Neural progenitor cell (in vitro differentiated cells): Measurements from ENCODE around the gene ERICH4. TPM values are rescaled to one million over a fixed set of nuclear protein-coding genes. Genes with fewer than 3 reads are reported as not detected.
A peak's percentile ranks its signal among the peaks of the same experiment; 100 is the strongest.

Source experiments
- DNase-seq: peaks from one replicate; pipeline ENCODE4 v3.0.0-alpha.2; 2016; ENCODE audit warnings: low spot score
- H2AFZ ChIP-seq: fragments of 200-600 bp; sonication (generic); replicated peaks from 2 replicates; pipeline ENCODE4 v1.6.1; 2016; ENCODE audit warnings: antibody characterized with exemption
- H3F3A ChIP-seq: fragments of 200-600 bp; sonication (generic); 2 replicates; pipeline ENCODE4 v1.6.1; 2016; ENCODE audit warnings: antibody characterized with exemption, low read depth
- H3K27ac ChIP-seq: fragments of 200-600 bp; sonication (generic); 2 replicates; pipeline ENCODE4 v1.5.1; 2016; ENCODE audit warnings: mild to moderate bottlenecking
- H3K27me3 ChIP-seq: fragments of 200-600 bp; sonication (generic); 2 replicates; pipeline ENCODE4 v1.6.1; 2016; ENCODE audit warnings: mild to moderate bottlenecking, moderate library complexity
- H3K36me3 ChIP-seq: fragments of 200-600 bp; sonication (generic); 2 replicates; pipeline ENCODE4 v1.5.1; 2016
- H3K4me1 ChIP-seq: fragments of 200-600 bp; sonication (generic); 2 replicates; pipeline ENCODE4 v1.6.1; 2016; ENCODE audit warnings: mixed run types
- H3K4me2 ChIP-seq: fragments of 200-600 bp; sonication (generic); 2 replicates; pipeline ENCODE4 v1.6.1; 2016
- H3K4me3 ChIP-seq: fragments of 200-600 bp; sonication (generic); 2 replicates; pipeline ENCODE4 v1.5.1; 2016
- H3K79me2 ChIP-seq: fragments of 200-600 bp; sonication (generic); 2 replicates; pipeline ENCODE4 v1.6.1; 2016; ENCODE audit warnings: low read depth
- H3K9ac ChIP-seq: fragments of 200-600 bp; sonication (generic); 2 replicates; pipeline ENCODE4 v1.6.1; 2016
- H3K9me3 ChIP-seq: fragments of 200-600 bp; sonication (generic); 2 replicates; pipeline ENCODE4 v1.5.1; 2016; ENCODE audit warnings: low read depth
- H4K20me1 ChIP-seq: fragments of 200-600 bp; sonication (generic); 2 replicates; pipeline ENCODE4 v1.6.1; 2016; ENCODE audit warnings: low read depth
- H3K27ac Mint-ChIP-seq: 3 replicates; pipeline ENCODE4 v1.8.0; 2021; ENCODE audit warnings: mixed read lengths
- H3K27me3 Mint-ChIP-seq: 2 replicates; pipeline ENCODE4 v1.8.0; 2022; ENCODE audit warnings: low read depth, mild to moderate bottlenecking, inconsistent platforms, moderate library complexity, mixed read lengths; ENCODE audit not compliant: insufficient read depth
- H3K36me3 Mint-ChIP-seq: 3 replicates; pipeline ENCODE4 v1.8.0; 2021; ENCODE audit warnings: mixed read lengths
- H3K4me1 Mint-ChIP-seq: 3 replicates; pipeline ENCODE4 v1.8.0; 2021; ENCODE audit warnings: mixed read lengths
- H3K4me3 Mint-ChIP-seq: 3 replicates; pipeline ENCODE4 v1.8.0; 2021; ENCODE audit warnings: mild to moderate bottlenecking, moderate library complexity, mixed read lengths
- H3K9me3 Mint-ChIP-seq: 3 replicates; pipeline ENCODE4 v1.8.0; 2020; ENCODE audit warnings: mixed read lengths
- EZH2 ChIP-seq: fragments of 200-600 bp; sonication (generic); IDR thresholded peaks from 2 replicates; pipeline ENCODE4 v1.6.1; 2017; ENCODE audit warnings: antibody characterized with exemption, mild to moderate bottlenecking, moderate library complexity
- EZH2phosphoT487 ChIP-seq: fragments of 200-600 bp; sonication (generic); IDR thresholded peaks from 2 replicates; pipeline ENCODE4 v1.6.1; 2017; ENCODE audit warnings: antibody characterized with exemption
- total RNA-seq: library from RNA; depleted of rRNA; stranded (reverse); fragments of >200 nt; gene quantifications from 2 replicates; pipeline ENCODE4 v1.2.3, GENCODE V29; 2015; ENCODE audit warnings: low replicate concordance
- TF ChIP-seq, protein P1 (sequence below): fragments of 200-600 bp; sonication (generic); IDR thresholded peaks from 2 replicates; pipeline ENCODE4 v1.5.1; 2017; ENCODE audit warnings: antibody characterized with exemption, mild to moderate bottlenecking

Gene ERICH4, protein sequence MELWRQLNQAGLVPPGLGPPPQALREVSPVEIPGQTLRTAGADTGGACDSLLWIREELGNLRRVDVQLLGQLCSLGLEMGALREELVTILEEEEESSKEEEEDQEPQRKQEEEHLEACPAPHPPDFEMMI
- not detected in 2 replicates for total RNA-seq

DNA sequence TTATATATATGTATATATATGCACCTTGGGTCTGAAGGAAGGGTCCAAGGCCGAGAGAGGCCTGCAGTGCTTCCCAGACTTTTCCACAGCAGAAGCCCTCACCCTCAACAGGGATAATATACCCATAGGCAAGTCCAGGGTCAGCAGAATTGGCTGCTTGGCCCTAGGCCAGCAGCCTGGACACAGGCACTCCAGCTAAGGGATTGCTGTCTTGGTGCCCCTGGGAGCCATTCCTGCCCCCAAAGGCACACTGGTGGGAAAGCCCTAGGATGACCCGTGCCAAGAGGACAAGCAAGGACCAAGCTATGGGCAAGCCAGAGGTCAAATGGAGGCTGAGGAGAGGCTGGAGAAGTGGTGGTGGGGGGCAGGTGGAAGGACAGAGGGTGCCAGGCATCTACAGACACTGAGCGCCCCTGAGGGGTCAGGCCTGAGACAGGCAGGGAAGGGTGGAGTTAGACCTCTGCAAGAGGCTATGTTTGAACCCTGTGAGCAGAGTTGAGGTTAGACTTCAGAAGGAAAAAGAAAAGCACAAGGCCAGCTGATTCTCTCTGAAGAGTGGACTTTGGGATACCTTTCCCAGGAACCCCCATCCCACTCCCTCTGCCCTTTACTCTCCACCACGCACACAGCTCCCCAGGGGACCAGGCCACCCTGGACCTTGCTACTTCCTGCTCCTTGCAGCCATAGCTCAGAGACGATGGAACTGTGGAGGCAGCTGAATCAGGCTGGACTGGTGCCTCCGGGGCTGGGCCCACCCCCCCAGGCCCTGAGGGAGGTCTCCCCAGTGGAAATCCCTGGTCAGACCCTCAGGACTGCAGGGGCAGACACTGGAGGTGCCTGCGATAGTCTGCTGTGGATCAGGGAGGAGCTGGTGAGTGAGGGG lies at the start of gene ERICH4:
TSS of gene ERICH4 (plus strand) at position 684 of the 883 bp plus-strand sequence. CDS start at position 698, 14 bp downstream.
- peaks cover under 1% of the 10 kb centered on the region for H3K36me3 Mint-ChIP-seq
- H3F3A ChIP-seq, result no peaks in the 10 kb centered on the region
- H3K36me3 ChIP-seq, result no peaks in the 10 kb centered on the region
- H3K27ac Mint-ChIP-seq, result no peak within 1 kb of the TSS
- no peak within 1 kb of the TSS for H3K9ac ChIP-seq
- TF ChIP-seq, protein P1, sequence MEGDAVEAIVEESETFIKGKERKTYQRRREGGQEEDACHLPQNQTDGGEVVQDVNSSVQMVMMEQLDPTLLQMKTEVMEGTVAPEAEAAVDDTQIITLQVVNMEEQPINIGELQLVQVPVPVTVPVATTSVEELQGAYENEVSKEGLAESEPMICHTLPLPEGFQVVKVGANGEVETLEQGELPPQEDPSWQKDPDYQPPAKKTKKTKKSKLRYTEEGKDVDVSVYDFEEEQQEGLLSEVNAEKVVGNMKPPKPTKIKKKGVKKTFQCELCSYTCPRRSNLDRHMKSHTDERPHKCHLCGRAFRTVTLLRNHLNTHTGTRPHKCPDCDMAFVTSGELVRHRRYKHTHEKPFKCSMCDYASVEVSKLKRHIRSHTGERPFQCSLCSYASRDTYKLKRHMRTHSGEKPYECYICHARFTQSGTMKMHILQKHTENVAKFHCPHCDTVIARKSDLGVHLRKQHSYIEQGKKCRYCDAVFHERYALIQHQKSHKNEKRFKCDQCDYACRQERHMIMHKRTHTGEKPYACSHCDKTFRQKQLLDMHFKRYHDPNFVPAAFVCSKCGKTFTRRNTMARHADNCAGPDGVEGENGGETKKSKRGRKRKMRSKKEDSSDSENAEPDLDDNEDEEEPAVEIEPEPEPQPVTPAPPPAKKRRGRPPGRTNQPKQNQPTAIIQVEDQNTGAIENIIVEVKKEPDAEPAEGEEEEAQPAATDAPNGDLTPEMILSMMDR, result no peak
- TF ChIP-seq EZH2phosphoT487 (no peak), EZH2 (no peak)
- no peak within 1 kb of the TSS for H3K4me2 ChIP-seq
- no peak within 1 kb of the TSS for H2AFZ ChIP-seq
- peaks cover 12% of the 10 kb centered on the region for H3K27me3 ChIP-seq
- peaks cover 5% of the 10 kb centered on the region for H3K4me1 ChIP-seq
- H3K27ac ChIP-seq, result no peak within 1 kb of the TSS
- H3K9me3 ChIP-seq, result no peaks in the 10 kb centered on the region
- H3K27me3 Mint-ChIP-seq, result peaks cover 15% of the 10 kb centered on the region
- peaks cover 16% of the 10 kb centered on the region for H3K79me2 ChIP-seq
- DNase-seq, result no peak
- H3K4me3 ChIP-seq, result no peak within 1 kb of the TSS
- H3K4me3 Mint-ChIP-seq, result no peak within 1 kb of the TSS
- H3K9me3 Mint-ChIP-seq, result peaks cover 4% of the 10 kb centered on the region
- H4K20me1 ChIP-seq, result no peaks in the 10 kb centered on the region
- H3K4me1 Mint-ChIP-seq, result peaks cover 7% of the 10 kb centered on the region

DNA sequence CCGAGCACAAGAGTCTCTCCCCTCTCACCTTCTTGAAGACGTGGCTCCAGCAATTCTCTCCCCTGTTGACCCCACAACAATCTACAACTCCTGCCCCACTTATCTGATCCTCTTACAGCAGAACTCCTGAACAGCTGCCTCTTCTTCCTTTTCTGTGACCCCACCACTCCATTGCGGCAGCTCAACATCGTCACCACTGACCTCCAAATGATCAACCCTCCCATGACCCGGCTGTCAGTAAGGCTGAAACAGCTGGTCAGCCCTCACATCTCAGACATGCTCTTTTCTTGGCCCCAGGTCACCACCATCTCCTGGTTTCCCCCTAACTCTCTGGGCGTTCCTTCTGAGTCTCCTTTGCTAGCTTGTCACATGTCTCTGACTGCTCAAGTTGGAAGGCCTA lies 47.6 kb upstream of the ERICH4 start:
- no peaks in the 10 kb centered on the region for H4K20me1 ChIP-seq
- TF ChIP-seq EZH2, result no peak
- TF ChIP-seq EZH2phosphoT487, result no peak
- TF ChIP-seq, protein P1, result no peak
- no peaks in the 10 kb centered on the region for H3K9me3 ChIP-seq
- peaks cover 4% of the 10 kb centered on the region for H3F3A ChIP-seq
- no peak overlapping the region for H2AFZ ChIP-seq
- peaks cover 7% of the 10 kb centered on the region for H3K4me1 ChIP-seq
- peaks cover 8% of the 10 kb centered on the region for H3K27me3 Mint-ChIP-seq
- no peaks in the 10 kb centered on the region for H3K36me3 ChIP-seq
- peak overlapping the region; percentile 15 for H3K27ac Mint-ChIP-seq
- no peak overlapping the region for H3K4me2 ChIP-seq
- no peak for DNase-seq
- H3K4me3 Mint-ChIP-seq, result peak overlapping the region; percentile 98
- no peak overlapping the region for H3K9ac ChIP-seq
- no peaks in the 10 kb centered on the region for H3K27me3 ChIP-seq
- H3K79me2 ChIP-seq, result peaks cover 42% of the 10 kb centered on the region
- H3K9me3 Mint-ChIP-seq, result no peaks in the 10 kb centered on the region
- H3K36me3 Mint-ChIP-seq, result peaks cover 2% of the 10 kb centered on the region
- peaks cover 26% of the 10 kb centered on the region for H3K4me1 Mint-ChIP-seq
- no peak overlapping the region for H3K27ac ChIP-seq
- no peak overlapping the region for H3K4me3 ChIP-seq

DNA sequence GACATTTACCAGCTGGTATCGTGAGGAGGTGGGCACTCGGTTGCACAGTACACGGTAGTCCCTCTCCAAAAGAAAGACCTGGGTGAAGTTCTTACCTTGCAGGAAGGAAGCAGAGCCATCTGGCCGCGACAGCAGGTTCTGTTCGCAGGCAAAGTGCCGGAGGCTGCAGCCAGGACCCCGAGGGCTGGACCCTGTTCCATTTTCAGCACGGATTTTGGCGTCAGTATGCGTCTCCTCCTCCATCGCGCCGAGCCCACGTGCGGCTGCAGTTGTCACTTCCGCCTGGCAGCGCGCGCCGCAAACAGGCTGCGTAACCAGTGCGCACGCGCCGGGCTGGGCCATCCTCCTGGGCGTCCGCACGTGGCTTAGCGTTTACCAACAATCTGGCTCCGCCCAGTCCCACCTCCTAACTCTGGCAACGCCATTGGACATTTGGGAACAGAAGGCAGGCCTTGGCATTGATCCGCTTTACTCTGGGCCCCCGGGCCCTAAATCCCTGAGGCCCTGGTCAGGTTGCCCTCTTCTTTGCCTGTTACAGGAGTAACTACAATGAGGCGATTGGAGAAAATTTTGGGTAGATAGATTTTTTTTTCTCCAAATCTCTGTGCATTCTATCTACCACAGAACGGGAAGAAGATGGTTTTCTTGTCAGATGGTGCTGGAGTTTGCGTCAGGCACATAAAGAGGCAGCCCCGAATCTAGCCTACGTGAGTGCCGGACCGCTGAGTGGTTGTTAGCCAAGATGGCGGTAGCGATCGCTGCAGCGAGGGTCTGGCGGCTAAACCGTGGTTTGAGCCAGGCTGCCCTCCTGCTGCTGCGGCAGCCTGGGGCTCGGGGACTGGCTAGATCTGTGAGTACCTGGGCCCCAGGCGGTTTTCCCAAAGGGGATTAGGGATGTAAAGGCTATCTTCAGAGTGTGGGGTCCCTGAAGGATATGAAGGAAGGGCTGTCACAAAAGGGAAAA lies 45.6 kb upstream of the ERICH4 start, which contains the start of the genes BCKDHA and EXOSC5:
TSS of gene BCKDHA (plus strand) at position 733 of the 964 bp plus-strand sequence. CDS start at position 743, 10 bp downstream.
TSS of gene EXOSC5 (minus strand) at position 274 of the 964 bp plus-strand sequence. CDS start at position 243, 31 bp downstream.
- Histone ChIP-seq H3K4me1 (peaks cover 7% of the 10 kb centered on the region), H3K4me2 (peak within 1 kb of the TSS; percentile 97), H3K79me2 (peaks cover 42% of the 10 kb centered on the region), H4K20me1 (peaks cover 5% of the 10 kb centered on the region), H3F3A (peaks cover 4% of the 10 kb centered on the region), H3K4me3 (peak within 1 kb of the TSS; percentile 98), H3K36me3 (no peaks in the 10 kb centered on the region), H2AFZ (peak within 1 kb of the TSS; percentile 94), H3K9me3 (no peaks in the 10 kb centered on the region), H3K27ac (peak within 1 kb of the TSS; percentile 97), H3K9ac (peak within 1 kb of the TSS; percentile 93), H3K27me3 (no peaks in the 10 kb centered on the region)
- peaks cover 2% of the 10 kb centered on the region for H3K36me3 Mint-ChIP-seq
- peaks cover 8% of the 10 kb centered on the region for H3K27me3 Mint-ChIP-seq
- DNase-seq, result peak; percentile 100
- peak within 1 kb of the TSS; percentile 98 for H3K4me3 Mint-ChIP-seq
- H3K9me3 Mint-ChIP-seq, result no peaks in the 10 kb centered on the region
- peaks cover 26% of the 10 kb centered on the region for H3K4me1 Mint-ChIP-seq
- TF ChIP-seq EZH2phosphoT487 (no peak), EZH2 (no peak)
- TF ChIP-seq, protein P1, result no peak
- H3K27ac Mint-ChIP-seq, result peak within 1 kb of the TSS; percentile 100
